Choroid plexus epithelial cell (primary cell): ENCODE results near the gene TMUB1.

ENCODE experiments used
- DNase-seq: peaks from one replicate; pipeline ENCODE4 v3.0.0-alpha.2; 2010; ENCODE audit warnings: low read depth
- H3K4me3 ChIP-seq: 2 replicates; pipeline ENCODE4 v1.5.1; 2011; ENCODE audit warnings: low read depth, mild to moderate bottlenecking, control low read depth, low read length, moderate library complexity
- TF ChIP-seq, protein P1 (sequence below): conservative IDR thresholded peaks from 2 replicates; pipeline ENCODE4 v1.5.1; 2011; ENCODE audit warnings: low read depth, mild to moderate bottlenecking, control low read depth, inconsistent platforms, low read length, moderate library complexity

TMUB1 gene

DNA sequence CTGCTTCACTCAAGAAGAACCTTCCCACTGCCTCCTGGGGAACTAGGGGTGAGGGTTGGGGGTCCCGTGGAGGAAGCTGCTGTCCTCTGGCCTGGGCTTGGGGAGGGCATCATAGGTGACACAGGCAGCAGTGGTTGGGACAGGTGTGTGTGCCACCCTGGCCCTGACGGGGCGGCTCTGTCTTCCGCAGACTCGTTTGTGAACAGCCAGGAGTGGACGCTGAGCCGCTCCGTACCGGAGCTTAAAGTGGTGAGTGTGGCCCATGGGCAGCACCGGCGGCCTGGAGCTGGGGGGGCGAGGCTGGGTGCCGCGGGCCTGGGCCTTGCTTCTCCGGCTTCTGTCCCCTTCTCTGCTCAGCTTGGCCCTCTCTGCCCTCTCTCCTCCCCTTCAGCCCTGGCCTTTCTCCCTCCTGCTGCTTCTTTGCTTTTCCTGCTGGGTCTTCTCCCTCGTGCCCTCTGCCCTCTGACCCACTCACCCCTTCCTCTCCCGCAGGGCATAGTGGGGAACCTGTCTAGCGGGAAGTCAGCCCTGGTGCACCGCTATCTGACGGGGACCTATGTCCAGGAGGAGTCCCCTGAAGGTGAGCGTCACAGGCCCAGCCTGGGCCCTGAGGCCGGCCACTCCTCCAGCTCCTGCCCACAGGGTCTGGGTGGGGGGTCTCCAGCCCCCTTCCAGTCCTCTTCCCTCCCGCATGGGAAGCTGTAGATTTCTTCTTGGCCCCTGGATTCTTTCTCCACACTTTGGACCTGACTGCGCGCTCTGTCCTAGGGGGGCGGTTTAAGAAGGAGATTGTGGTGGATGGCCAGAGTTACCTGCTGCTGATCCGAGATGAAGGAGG, 33.5 kb upstream of the TMUB1 start:
- TF ChIP-seq, protein P1, sequence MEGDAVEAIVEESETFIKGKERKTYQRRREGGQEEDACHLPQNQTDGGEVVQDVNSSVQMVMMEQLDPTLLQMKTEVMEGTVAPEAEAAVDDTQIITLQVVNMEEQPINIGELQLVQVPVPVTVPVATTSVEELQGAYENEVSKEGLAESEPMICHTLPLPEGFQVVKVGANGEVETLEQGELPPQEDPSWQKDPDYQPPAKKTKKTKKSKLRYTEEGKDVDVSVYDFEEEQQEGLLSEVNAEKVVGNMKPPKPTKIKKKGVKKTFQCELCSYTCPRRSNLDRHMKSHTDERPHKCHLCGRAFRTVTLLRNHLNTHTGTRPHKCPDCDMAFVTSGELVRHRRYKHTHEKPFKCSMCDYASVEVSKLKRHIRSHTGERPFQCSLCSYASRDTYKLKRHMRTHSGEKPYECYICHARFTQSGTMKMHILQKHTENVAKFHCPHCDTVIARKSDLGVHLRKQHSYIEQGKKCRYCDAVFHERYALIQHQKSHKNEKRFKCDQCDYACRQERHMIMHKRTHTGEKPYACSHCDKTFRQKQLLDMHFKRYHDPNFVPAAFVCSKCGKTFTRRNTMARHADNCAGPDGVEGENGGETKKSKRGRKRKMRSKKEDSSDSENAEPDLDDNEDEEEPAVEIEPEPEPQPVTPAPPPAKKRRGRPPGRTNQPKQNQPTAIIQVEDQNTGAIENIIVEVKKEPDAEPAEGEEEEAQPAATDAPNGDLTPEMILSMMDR = no peak
- no peak overlapping the region for H3K4me3 ChIP-seq

GRCh38 chr7:151115836-151116418, 32.6 kb upstream of the TMUB1 start:
- H3K4me3 ChIP-seq = peak overlapping the region; percentile 44
- DNase-seq = no peak

More for the DNA sequence above, 33.5 kb upstream of the TMUB1 start:
- no peak for DNase-seq

DNA sequence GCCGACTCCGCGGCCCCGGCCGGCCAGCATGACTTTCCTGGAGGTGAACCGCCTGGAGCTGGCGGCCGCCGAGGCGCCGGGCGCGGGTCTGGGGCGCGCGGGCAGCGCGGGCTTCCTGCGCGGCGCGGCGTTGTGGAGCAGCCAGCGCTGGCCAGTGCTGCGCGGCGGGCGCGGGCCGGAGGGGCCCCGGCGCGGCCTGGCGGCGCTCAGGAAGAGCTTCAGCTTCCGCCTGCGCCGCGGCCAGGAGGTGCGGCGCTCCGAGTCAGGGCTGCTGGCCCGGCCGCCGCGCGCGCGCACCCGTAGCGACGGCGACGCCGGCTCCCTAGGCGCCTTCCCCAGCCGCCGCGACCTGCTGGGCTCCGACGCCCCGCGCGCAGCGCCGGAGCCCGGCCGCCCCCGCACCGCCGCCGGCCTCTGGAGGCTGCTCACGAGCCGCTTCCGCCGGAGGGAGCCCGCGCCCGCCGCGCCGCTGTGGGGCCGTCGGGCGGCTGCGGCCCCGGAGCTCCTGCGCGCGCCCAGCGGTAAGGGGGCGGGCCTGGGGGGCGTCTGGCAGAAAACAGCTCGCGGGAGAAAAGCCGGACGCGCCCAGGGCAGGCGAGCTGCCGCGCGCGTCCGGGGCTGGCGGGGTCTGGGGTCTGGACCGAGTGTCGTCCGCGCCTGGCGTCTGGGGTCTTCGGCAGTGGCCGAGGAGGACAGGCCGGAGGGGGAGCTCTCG, 32.0 kb upstream of the TMUB1 start:
- H3K4me3 ChIP-seq = peak overlapping the region; percentile 44
- peak; percentile 31 for DNase-seq
- TF ChIP-seq, protein P1 = no peak

More at GRCh38 chr7:151115836-151116418, 32.6 kb upstream of the TMUB1 start:
- TF ChIP-seq, protein P1 = no peak

- DNase-seq = peak; percentile 67
- H3K4me3 ChIP-seq = peak overlapping the region; percentile 44
Observed at GRCh38 chr7:151114151-151115090, 31.1 kb upstream of the TMUB1 start.

GRCh38 chr7:151113344-151114150, 30.3 kb upstream of the TMUB1 start:
- peak; percentile 77 for DNase-seq
- no peak overlapping the region for H3K4me3 ChIP-seq
- TF ChIP-seq, protein P1 = peak; percentile 37

More at GRCh38 chr7:151114151-151115090, 31.1 kb upstream of the TMUB1 start:
- TF ChIP-seq, protein P1 = no peak
